ENCODE results near the gene HYCC1. TPM values are rescaled to one million over a fixed set of nuclear protein-coding genes. Genes with fewer than 3 reads are reported as not detected.

HYCC1 gene
- total and polyA plus RNA-seq, 2 donors (not counting 3 experiments of a cell fraction or from before 2014, with no cell fraction given), result 14.5 to 51.8 TPM

DNA sequence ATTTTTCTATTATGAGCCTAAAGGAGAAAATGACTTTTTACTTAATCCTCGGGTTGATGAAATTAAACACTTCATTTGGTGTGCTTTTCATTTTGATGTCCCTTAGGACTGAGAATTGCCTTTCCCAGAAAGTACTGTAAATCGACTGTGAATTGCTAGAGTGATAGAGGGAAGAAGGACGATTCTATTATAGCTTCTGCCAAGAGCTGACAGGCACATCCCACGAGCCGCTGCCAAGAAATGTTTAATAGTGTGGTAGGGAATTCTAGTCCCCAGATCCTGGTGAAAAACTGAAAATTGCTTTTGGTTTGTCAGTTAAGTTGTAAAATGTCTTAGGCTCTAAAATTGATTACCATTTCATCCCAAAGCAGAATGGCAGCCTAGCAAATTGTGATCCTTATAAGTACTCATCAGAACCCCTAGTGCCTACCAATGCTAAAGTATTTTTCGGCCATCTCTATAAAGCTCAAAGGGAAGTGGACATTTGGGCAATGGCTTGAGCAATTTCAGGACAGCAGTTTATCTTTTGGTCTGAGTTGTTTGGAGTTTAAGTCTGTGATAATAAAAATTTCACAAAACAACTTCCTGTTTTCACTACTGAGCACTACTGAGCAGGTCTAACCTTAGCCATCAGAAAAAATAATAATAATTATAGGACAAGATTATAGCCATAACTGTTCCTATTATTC, 44.6 kb upstream of the HYCC1 start:
- no peaks in the 10 kb centered on the region for H3K4me1 ChIP-seq (ENCODE audit: control insufficient read depth, extremely low read depth, insufficient read depth, low read length)
- no peak overlapping the region for H3K9ac ChIP-seq (replicated peaks; ENCODE audit: extremely low read depth, insufficient read depth, low read length)
- H3K9me3 ChIP-seq (replicated peaks; ENCODE audit: control insufficient read depth, insufficient read depth, low read length), result no peaks in the 10 kb centered on the region
- TF ChIP-seq EZH2 (IDR thresholded peaks at IDR 0.05; ENCODE audit: borderline replicate concordance, low read depth, low read length, severe bottlenecking), result no peak
- no TSS peak for BruUV-seq (replicated peaks)
- H3K4me3 ChIP-seq (replicated peaks in 1 of 3; ENCODE audit: insufficient read depth in 1 of 3, low read depth in 1 of 3, low read length in 3 of 3), result no peak overlapping the region
- ChIA-PET CTCF (interaction anchor here (1.2 to 1.8 kb wide), 7 partner anchors 14 to 498 kb away, joined by 3 to 7 read pairs (median 4); no protein-coding TSS in a partner anchor), POLR2A (no interaction called here)
- dilution Hi-C loops (cut with MboI; ENCODE audit: extremely low pct_ligation_motif_present, low sequenced_read_pairs) (no loop called here), intact Hi-C loops (cut with micrococcal nuclease) (loop anchor here (5.0 kb wide), 1 partner anchor 126 kb away; no protein-coding TSS in a partner anchor)
- H3K27ac ChIP-seq (ENCODE audit: insufficient read depth, low read depth, low read length), result no peak overlapping the region
- H2AFZ ChIP-seq (ENCODE audit: low read depth, low read length), result no peak overlapping the region
- DNase-seq (ENCODE audit: low read depth, low spot score) (no peak), FAIRE-seq (no peak)
- no peaks in the 10 kb centered on the region for H3K79me2 ChIP-seq (ENCODE audit: control insufficient read depth, insufficient read depth, low read length)
- H3K9me1 ChIP-seq (replicated peaks; ENCODE audit: control insufficient read depth, extremely low read depth, insufficient read depth, low read length), result no peaks in the 10 kb centered on the region
- H3K36me3 ChIP-seq (ENCODE audit: control insufficient read depth in 2 of 2, extremely low read depth in 1 of 2, insufficient read depth in 2 of 2, low read length in 2 of 2), result no peaks in the 10 kb centered on the region
- H3K27me3 ChIP-seq (ENCODE audit: control insufficient read depth in 2 of 2, insufficient read depth in 2 of 2, low read length in 2 of 2), result no peaks in the 10 kb centered on the region
- H3K4me2 ChIP-seq (ENCODE audit: insufficient read depth, low read length), result no peak overlapping the region
- no peaks in the 10 kb centered on the region for H4K20me1 ChIP-seq (replicated peaks; ENCODE audit: control insufficient read depth, extremely low read depth, insufficient read depth, low read length)

DNA sequence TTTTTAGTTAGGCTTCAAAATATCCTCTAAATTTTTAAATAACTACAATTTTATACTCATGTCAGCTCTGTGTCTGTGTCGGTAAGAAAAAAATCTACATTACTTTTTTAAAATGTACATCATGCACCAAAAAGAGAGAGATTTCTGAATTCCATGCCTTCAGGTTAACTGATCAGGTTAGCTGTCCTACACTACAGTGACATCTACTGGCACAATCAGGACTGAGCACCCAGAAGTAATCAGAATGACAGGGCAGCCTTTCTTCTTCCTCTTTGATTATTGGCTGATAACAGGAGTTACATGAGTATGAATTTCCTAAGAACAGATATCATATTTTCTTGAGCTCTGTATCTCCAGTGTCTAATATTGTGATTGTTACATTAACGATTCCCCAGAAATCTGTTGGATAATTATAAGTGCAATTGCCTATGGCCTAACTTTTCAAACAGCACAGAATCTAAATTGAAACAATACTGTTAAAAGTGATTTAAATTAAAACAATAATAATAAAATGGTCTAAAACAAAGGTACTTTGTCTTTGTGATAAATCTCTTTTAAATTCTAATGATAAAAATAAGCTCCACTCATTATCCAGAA, 41.8 kb upstream of the HYCC1 start:
- BruUV-seq (replicated peaks), result no TSS peak
- Histone ChIP-seq H3K4me1 (ENCODE audit: control insufficient read depth, extremely low read depth, insufficient read depth, low read length) (no peaks in the 10 kb centered on the region), H3K9me1 (replicated peaks; ENCODE audit: control insufficient read depth, extremely low read depth, insufficient read depth, low read length) (no peaks in the 10 kb centered on the region), H3K27ac (ENCODE audit: insufficient read depth, low read depth, low read length) (no peak overlapping the region), H3K9ac (replicated peaks; ENCODE audit: extremely low read depth, insufficient read depth, low read length) (no peak overlapping the region), H3K36me3 (ENCODE audit: control insufficient read depth in 2 of 2, extremely low read depth in 1 of 2, insufficient read depth in 2 of 2, low read length in 2 of 2) (no peaks in the 10 kb centered on the region), H3K4me3 (replicated peaks in 1 of 3; ENCODE audit: insufficient read depth in 1 of 3, low read depth in 1 of 3, low read length in 3 of 3) (no peak overlapping the region), H4K20me1 (replicated peaks; ENCODE audit: control insufficient read depth, extremely low read depth, insufficient read depth, low read length) (no peaks in the 10 kb centered on the region), H3K79me2 (ENCODE audit: control insufficient read depth, insufficient read depth, low read length) (no peaks in the 10 kb centered on the region), H3K27me3 (ENCODE audit: control insufficient read depth in 2 of 2, insufficient read depth in 2 of 2, low read length in 2 of 2) (no peaks in the 10 kb centered on the region), H3K9me3 (replicated peaks; ENCODE audit: control insufficient read depth, insufficient read depth, low read length) (no peaks in the 10 kb centered on the region), H3K4me2 (ENCODE audit: insufficient read depth, low read length) (no peak overlapping the region), H2AFZ (ENCODE audit: low read depth, low read length) (no peak overlapping the region)
- ChIA-PET POLR2A (no interaction called here), CTCF (interaction anchor here (0.6 to 3.6 kb wide), 53 partner anchors 11 to 510 kb away, joined by 3 to 88 read pairs (median 4); partner anchors contain the start of genes HYCC1, IL6 and TOMM7)
- intact Hi-C loops (cut with micrococcal nuclease) (loop anchor here (1.0 to 5.0 kb wide), 8 partner anchors 41 to 531 kb away; partner anchors contain the start of genes HYCC1 and TOMM7), dilution Hi-C loops (cut with MboI; ENCODE audit: extremely low pct_ligation_motif_present, low sequenced_read_pairs) (no loop called here)
- FAIRE-seq (peak; percentile 82), DNase-seq (ENCODE audit: low read depth, low spot score) (peak; percentile 76)
- TF ChIP-seq MYC (IDR thresholded peaks at IDR 0.05; ENCODE audit: low read depth, low read length), result no peak
- TF ChIP-seq JUN (IDR thresholded peaks at IDR 0.05; ENCODE audit: borderline replicate concordance, insufficient read depth, insufficient read length, low read depth), result no peak
- peak; percentile 56 for TF ChIP-seq GATA2 (IDR thresholded peaks at IDR 0.05; ENCODE audit: insufficient read depth, insufficient read length, low read depth, low read length)
- TF ChIP-seq, protein P1, sequence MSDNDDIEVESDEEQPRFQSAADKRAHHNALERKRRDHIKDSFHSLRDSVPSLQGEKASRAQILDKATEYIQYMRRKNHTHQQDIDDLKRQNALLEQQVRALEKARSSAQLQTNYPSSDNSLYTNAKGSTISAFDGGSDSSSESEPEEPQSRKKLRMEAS (IDR thresholded peaks at IDR 0.05; ENCODE audit: insufficient read depth, insufficient read length), result no peak
- no peak for TF ChIP-seq POLR2A (IDR thresholded peaks at IDR 0.05; ENCODE audit: low read depth, low read length)
- TF ChIP-seq, protein P2, sequence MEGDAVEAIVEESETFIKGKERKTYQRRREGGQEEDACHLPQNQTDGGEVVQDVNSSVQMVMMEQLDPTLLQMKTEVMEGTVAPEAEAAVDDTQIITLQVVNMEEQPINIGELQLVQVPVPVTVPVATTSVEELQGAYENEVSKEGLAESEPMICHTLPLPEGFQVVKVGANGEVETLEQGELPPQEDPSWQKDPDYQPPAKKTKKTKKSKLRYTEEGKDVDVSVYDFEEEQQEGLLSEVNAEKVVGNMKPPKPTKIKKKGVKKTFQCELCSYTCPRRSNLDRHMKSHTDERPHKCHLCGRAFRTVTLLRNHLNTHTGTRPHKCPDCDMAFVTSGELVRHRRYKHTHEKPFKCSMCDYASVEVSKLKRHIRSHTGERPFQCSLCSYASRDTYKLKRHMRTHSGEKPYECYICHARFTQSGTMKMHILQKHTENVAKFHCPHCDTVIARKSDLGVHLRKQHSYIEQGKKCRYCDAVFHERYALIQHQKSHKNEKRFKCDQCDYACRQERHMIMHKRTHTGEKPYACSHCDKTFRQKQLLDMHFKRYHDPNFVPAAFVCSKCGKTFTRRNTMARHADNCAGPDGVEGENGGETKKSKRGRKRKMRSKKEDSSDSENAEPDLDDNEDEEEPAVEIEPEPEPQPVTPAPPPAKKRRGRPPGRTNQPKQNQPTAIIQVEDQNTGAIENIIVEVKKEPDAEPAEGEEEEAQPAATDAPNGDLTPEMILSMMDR (IDR thresholded peaks at IDR 0.05; ENCODE audit: extremely low read depth in 1 of 2, insufficient read depth in 1 of 2, low read depth in 1 of 2, low read length in 2 of 2), result peak; percentile 73 to 76
- TF ChIP-seq POLR2AphosphoS5 (IDR thresholded peaks at IDR 0.05; ENCODE audit: insufficient read depth, low read depth, low read length), result no peak
- TF ChIP-seq EZH2 (IDR thresholded peaks at IDR 0.05; ENCODE audit: borderline replicate concordance, low read depth, low read length, severe bottlenecking), result no peak
- TF ChIP-seq FOS (IDR thresholded peaks at IDR 0.05; ENCODE audit: borderline replicate concordance, insufficient read depth, low read length), result no peak

Data from endothelial cell of umbilical vein (primary cell).